Panc1 (cell line): ENCODE data around the gene INTS1.

Experiments
- POLR2AphosphoS5 ChIP-seq: IDR thresholded peaks from 2 replicates; pipeline ENCODE4 v1.6.1; 2012; ENCODE audit warnings: mild to moderate bottlenecking, low read depth, low read length, moderate library complexity
- TF ChIP-seq, protein P1 (sequence below): fragments of 450-650 bp; IDR thresholded peaks from 2 replicates; pipeline ENCODE4 v1.5.1; 2017; ENCODE audit warnings: mild to moderate bottlenecking
- TF ChIP-seq, protein P2 (sequence below), 2 experiments: IDR thresholded peaks; 2 replicates each; pipeline ENCODE4 v1.6.1; 2011 to 2012; ENCODE audit warnings: low read depth in 2 of 2, control low read depth in 1 of 2, low read length in 1 of 2, mild to moderate bottlenecking in 1 of 2, moderate library complexity in 1 of 2; ENCODE audit not compliant: insufficient read depth in 1 of 2

DNA sequence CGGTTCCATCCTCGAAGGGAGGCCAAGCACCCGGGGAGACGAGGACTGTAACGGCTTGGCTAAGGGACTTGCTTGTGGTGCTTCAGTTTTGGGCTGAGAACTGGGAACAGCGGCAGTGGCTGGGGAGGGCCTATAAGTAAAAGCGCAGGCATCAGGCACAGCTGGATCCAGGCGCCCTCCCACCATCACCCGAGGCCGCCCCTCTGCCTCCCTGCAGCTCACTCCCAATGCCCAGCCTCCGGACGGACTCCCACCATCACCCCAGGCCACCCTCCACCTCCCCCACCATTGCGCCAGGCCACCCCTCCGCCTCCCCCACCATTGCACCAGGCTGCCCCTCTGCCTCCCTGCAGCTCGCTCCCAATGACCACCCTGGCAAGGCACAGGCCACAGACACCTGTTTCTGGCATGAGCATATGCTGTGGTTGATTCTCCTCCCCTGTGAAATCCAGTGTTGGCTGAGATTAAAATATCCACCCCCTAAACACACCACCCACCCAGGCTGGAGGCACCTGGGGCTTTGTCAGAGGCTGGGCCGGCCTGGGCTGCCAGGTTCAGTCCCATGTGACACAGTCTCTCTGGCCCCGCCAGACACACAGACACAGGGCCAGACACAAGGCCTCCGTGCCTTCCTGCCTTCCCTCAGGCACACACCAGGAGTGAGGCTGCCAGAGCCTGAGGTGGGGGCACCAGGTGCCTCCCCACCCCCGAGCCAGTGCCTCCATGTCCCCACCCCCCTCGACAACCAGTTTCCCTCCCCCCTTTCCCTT is 61.6 kb downstream of the INTS1 start:
- TF ChIP-seq, protein P1, sequence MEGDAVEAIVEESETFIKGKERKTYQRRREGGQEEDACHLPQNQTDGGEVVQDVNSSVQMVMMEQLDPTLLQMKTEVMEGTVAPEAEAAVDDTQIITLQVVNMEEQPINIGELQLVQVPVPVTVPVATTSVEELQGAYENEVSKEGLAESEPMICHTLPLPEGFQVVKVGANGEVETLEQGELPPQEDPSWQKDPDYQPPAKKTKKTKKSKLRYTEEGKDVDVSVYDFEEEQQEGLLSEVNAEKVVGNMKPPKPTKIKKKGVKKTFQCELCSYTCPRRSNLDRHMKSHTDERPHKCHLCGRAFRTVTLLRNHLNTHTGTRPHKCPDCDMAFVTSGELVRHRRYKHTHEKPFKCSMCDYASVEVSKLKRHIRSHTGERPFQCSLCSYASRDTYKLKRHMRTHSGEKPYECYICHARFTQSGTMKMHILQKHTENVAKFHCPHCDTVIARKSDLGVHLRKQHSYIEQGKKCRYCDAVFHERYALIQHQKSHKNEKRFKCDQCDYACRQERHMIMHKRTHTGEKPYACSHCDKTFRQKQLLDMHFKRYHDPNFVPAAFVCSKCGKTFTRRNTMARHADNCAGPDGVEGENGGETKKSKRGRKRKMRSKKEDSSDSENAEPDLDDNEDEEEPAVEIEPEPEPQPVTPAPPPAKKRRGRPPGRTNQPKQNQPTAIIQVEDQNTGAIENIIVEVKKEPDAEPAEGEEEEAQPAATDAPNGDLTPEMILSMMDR, result no peak
- no peak for TF ChIP-seq POLR2AphosphoS5
- TF ChIP-seq, protein P2, sequence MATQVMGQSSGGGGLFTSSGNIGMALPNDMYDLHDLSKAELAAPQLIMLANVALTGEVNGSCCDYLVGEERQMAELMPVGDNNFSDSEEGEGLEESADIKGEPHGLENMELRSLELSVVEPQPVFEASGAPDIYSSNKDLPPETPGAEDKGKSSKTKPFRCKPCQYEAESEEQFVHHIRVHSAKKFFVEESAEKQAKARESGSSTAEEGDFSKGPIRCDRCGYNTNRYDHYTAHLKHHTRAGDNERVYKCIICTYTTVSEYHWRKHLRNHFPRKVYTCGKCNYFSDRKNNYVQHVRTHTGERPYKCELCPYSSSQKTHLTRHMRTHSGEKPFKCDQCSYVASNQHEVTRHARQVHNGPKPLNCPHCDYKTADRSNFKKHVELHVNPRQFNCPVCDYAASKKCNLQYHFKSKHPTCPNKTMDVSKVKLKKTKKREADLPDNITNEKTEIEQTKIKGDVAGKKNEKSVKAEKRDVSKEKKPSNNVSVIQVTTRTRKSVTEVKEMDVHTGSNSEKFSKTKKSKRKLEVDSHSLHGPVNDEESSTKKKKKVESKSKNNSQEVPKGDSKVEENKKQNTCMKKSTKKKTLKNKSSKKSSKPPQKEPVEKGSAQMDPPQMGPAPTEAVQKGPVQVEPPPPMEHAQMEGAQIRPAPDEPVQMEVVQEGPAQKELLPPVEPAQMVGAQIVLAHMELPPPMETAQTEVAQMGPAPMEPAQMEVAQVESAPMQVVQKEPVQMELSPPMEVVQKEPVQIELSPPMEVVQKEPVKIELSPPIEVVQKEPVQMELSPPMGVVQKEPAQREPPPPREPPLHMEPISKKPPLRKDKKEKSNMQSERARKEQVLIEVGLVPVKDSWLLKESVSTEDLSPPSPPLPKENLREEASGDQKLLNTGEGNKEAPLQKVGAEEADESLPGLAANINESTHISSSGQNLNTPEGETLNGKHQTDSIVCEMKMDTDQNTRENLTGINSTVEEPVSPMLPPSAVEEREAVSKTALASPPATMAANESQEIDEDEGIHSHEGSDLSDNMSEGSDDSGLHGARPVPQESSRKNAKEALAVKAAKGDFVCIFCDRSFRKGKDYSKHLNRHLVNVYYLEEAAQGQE (IDR thresholded peaks at IDR 0.05; ENCODE audit: insufficient read depth in 1 of 2, low read depth in 2 of 2, low read length in 1 of 2), result no peak
